ELR (cell line): ENCODE measurements around the gene RUFY4.
A peak's percentile ranks its signal among the peaks of the same experiment; 100 is the strongest.

Source experiments
- DNase-seq: peaks from one replicate; pipeline ENCODE4 v3.0.0-alpha.2; 2015; ENCODE audit warnings: low read depth

Gene RUFY4

DNA sequence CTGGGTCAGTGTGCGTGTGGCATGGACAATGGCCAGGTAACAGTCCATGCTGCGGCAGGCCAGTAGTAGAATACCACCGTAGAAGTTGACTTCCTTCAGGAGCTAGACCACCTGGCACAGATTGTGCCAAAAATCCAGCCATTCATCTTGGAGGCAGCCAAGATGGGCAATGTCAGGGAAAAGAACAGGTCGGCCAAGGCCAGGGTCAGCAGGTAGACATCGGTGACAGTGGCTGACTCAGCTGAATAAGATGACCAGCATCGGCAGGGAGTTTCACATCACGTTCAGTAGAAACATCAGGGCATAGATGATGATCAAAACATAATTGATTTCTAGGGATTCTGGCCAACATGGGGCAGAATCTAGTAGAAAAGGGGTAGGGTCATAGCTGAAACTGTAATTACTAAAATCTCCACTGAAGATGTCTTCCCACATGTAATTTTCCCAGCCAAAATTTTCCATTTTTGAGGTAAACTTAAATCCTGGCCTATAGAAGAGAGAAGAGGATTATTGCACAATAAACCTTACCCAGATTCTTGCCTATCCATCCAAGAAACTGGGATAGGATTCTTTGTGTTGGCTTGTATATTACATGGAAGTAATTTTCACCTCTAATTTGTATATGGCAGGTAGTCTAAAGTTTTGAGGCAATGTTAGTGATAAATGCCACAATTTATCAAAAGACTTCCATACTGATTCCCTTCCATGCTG is 7.9 kb upstream of the RUFY4 start:
- no peak for DNase-seq

DNA sequence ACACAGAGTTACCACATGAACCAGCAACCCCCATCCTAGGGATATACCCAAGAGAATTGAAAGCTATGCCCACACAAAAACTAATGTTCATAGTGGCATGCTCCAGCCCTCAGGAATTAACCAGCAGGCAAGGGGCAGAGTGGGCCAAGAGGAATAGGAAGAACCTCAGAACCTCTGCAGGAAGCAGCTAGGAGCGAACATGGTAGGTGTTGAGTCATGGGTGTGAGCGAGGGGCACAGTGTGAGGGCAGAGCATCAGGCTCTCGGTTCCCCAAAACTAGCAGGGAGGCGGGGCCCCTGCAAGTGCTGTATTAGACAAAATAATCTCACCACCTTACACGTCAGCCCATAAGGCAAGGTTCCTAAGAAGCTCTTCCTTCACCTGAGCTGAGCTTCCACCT is 5.6 kb upstream of the RUFY4 start:
- DNase-seq: no peak

DNA sequence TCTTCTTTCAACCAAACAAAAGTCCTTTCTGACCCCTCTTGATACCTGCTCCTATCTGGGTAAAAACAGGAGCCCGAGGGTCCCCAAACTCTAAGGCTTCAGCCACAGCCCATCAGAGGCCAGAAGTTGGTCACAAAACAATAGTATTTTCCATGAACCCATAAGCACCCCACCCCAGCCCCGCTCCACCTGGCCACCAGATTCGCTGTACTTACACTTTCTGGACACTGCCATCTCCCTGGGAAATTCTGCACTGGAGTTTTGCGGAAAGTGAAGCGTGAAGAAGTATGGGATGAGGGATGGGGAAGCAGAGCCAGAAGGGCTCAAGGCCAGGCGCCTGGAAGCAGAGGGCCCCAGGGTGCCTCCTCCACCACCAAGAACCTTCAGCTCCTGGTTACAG is 5.2 kb upstream of the RUFY4 start:
- no peak for DNase-seq

- DNase-seq: no peak
Observed at GRCh38 chr2:218065239-218066006, 3.6 kb upstream of the RUFY4 start.

DNA sequence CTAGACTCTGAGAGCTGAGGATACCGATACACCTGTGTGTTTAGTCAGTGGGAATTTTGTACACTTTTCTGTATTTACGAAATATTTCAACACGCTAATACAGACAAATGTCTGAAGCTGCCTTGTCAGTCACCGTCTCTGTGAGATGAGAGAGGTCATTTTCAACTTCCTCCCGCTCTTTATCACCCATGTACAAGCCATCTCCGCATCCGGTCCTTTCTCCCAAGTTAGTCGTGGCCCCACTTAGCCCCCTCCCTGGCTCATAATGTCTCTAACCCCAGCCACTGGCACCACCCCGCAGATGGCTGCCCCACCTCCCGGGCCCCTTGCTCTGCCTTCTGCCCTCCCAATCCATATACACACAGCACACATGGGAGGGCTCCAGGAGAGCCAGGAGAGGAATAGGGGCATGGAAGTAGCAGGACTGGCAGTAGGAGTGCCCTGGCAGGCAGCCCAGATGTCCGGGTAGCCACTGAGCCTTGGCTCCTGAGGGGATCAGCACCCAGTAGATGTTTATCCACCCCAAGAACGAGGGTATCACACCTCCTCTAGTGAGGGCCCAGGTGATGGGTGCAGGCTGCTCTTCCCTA is 2.0 kb upstream of the RUFY4 start:
- DNase-seq: no peak

DNA sequence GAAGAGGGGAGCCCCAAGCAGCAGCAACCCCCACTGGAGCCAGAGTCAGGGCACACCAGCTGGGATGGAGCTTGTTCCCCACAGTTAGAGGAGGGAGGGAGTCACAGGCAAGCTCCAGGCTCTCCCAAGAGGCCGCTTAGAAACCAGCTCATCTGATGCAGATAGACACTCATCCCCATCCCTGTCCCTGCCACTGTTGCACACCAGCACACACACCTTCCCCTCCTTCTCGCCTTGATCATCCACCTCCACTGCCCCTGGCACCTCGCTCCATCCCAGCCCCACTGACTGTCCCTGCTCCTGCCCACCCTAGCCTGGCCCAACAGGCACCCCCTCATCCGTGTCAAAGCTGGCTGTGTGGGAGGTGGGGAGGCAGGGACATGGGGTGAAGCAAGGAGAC is 1.5 kb upstream of the RUFY4 start:
- no peak for DNase-seq

DNA sequence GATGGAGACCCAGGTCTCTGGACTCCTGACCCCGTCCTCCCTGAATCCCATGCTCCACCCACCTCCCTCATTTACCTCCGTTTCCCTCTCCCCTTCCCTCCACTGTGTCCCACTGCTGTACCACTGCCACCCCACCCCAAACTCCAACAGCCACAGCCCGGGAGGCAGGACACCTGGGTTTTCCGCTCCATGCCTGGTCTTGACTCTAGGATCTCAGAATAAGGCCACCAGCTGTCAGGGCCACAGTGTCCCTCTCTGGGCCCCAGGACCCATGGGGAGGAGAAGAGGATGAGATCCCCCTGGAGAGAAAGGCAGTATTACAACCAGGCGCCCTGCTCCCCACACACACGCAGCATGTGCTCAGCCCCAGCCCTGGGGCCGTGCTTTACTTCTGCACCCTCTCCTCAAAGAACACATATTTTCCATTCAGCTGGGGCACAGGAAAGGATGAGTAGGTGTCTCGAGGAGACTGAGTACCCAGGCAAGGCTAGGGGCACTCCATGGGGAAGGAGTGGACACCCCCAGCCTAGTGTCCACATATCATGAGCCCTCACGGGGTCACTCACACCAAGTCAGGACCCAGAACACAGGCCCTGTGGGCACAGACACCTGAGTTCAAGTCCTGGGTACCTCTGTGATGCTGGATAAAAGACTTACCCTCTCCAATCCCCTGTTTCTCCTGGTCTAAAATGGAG is 700 bp downstream of the RUFY4 start:
- DNase-seq: no peak

GRCh38 chr2:218070587-218070986 is 1.5 kb downstream of the RUFY4 start:
- no peak for DNase-seq

- DNase-seq: no peak
Observed at GRCh38 chr2:218071218-218071937, 2.3 kb downstream of the RUFY4 start.

DNA sequence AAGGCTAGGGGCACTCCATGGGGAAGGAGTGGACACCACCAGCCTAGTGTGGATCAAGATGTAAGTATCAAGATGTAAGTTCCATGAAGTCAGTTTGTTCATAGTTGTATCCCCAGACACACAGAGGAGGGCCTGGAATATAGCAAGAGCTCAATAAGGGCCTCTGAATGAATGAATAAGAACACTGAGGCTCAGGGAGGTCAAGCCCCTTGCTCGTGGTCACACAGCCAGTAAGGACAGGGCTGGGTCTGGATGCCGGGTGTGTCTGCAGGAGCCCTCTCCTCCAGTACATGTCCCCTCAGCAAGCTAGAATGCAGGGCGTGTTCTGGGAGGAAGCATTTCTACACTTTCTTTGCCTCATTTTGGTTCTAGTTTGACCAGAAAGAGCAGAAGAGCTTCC is 2.9 kb downstream of the RUFY4 start:
- no peak for DNase-seq

- DNase-seq: no peak
Observed at GRCh38 chr2:218072478-218073024, 3.5 kb downstream of the RUFY4 start.

- DNase-seq: no peak
Observed at GRCh38 chr2:218073185-218073584, 4.1 kb downstream of the RUFY4 start.

- DNase-seq: peak; percentile 57
Observed at GRCh38 chr2:218074031-218074430, 5.0 kb downstream of the RUFY4 start.

- no peak for DNase-seq
Observed at GRCh38 chr2:218075975-218076811, 7.1 kb downstream of the RUFY4 start.

- no peak for DNase-seq
Observed at GRCh38 chr2:218077464-218078216, 8.6 kb downstream of the RUFY4 start.

DNA sequence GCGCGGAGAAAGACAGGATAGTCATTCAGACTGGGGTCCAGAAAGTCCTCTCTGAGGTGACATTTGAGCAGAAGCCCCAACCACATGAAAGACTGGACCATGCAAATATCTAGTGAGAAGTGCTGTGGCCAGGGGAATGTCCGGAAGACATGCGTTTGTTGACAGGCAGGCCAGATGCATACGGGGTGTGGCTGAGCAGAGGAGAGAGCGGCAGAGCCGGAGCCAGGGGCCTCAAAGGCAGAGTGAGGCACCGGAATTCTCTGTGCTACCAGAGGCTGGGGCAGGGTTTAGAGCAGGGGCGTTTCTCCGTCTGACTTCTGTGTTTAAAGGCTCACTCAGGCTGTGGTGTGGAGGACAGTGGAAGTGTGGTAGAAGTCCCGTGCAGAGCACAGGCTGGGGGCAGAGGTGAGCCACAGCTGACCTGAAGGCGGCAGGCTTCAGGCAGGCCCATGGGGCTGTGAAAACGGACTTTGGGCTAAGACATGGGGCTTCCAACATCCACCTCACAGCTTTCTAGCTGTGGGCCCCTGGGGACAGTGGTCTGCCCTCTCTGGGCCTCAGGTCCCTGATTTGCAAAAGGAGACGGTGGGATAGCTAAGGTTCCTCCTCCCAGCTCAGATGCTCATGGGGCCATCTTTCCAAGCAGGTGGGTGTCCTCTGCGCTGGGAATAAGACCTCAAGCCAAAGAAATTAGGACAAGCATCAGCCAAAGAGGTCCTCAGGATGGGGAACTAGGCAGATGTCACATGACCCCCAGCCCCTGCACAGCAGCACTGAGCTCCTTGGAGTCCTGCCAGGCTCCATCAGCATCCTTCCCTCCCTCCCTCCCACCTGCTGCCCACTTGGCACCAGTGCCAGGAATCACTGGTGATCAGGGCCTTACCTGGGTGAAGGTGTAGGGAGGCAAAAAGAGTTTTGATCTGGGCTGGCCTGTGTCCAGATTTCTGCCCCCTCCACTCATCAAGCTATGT is 11.2 kb downstream of the RUFY4 start:
- DNase-seq: no peak

- no peak for DNase-seq
Observed at GRCh38 chr2:218081063-218081462, 12.0 kb downstream of the RUFY4 start.

- DNase-seq: peak; percentile 82
Observed at GRCh38 chr2:218081695-218082094, 12.6 kb downstream of the RUFY4 start.
